Adipocyte (in vitro differentiated cells): ENCODE results near the gene TMEM135.
"Not testable (repeated sequence)": the region's sequence is repeated elsewhere in the genome, so short reads cannot be mapped to it uniquely, and the experiment has no call there.

ENCODE experiments used
- DNase-seq: peaks from one replicate; pipeline ENCODE4 v3.0.0-alpha.2; 2015; ENCODE audit warnings: low read depth
- H3K27me3 ChIP-seq: replicated peaks from 2 replicates; pipeline ENCODE4 v1.7.0; 2013; ENCODE audit warnings: mild to moderate bottlenecking, low read length, moderate library complexity; ENCODE audit not compliant: control insufficient read depth, insufficient read depth
- H3K36me3 ChIP-seq: 2 replicates; pipeline ENCODE4 v1.7.0; 2013; ENCODE audit warnings: low read length, mild to moderate bottlenecking, moderate library complexity; ENCODE audit not compliant: control insufficient read depth, insufficient read depth, severe bottlenecking
- H3K4me1 ChIP-seq: 2 replicates; pipeline ENCODE4 v1.7.0; 2013; ENCODE audit warnings: mild to moderate bottlenecking, low read length, moderate library complexity; ENCODE audit not compliant: control insufficient read depth, insufficient read depth
- H3K4me3 ChIP-seq: 2 replicates; pipeline ENCODE4 v1.7.0; 2013; ENCODE audit warnings: mild to moderate bottlenecking, low read length, moderate library complexity
- H3K9ac ChIP-seq: 2 replicates; pipeline ENCODE4 v1.7.0; 2013; ENCODE audit warnings: mild to moderate bottlenecking, low read length, moderate library complexity
- H3K9me3 ChIP-seq: 2 replicates; pipeline ENCODE4 v1.7.0; 2013; ENCODE audit warnings: mild to moderate bottlenecking, low read length, moderate library complexity; ENCODE audit not compliant: control insufficient read depth

The TMEM135 gene

DNA sequence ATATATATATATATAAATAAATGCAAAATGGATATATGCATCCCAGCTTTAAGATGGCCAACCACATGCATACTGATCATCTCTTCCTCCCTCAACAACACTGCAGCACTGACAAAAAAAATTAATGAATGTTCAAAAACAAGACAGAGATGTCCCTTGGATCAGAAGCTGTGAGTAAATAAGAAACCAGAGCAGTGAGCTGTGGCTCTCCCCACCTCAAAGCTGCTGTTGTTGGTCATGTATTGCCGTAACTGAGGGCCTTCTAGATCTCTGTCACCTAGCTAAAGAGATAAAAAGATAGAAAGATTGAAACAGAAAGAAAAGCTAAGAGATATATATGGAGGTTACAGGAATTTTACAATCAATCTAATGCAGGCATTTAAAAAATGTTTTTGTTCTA is 15.5 kb upstream of the TMEM135 start:
- Histone ChIP-seq H3K4me3 (no peak overlapping the region), H3K9ac (no peak overlapping the region), H3K36me3 (no peaks in the 10 kb centered on the region), H3K9me3 (no peaks in the 10 kb centered on the region), H3K27me3 (no peaks in the 10 kb centered on the region), H3K4me1 (peaks cover 6% of the 10 kb centered on the region)
- no peak for DNase-seq

DNA sequence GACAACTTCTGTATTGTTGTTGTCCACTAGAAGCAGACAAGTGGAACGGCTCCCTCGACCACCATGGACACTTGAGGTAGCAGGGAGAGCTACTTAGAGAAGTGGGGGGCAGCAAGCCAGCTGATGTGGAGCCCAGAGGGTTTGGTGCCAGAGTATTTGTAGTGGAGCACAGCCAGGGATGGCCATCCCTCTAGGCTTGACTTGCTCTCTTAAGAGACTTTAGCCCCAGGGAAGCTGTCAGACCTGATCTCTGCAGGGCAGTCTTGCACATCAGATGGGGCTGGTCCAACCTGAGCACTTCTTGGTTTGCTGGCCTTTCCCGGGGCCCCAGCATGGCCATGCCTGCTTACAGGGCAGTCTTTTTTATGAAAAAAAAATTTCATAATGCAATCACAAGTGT is 15.0 kb upstream of the TMEM135 start:
- Histone ChIP-seq H3K27me3 (no peaks in the 10 kb centered on the region), H3K9ac (no peak overlapping the region), H3K9me3 (no peaks in the 10 kb centered on the region), H3K4me1 (peaks cover 6% of the 10 kb centered on the region), H3K4me3 (no peak overlapping the region), H3K36me3 (no peaks in the 10 kb centered on the region)
- DNase-seq: no peak

DNA sequence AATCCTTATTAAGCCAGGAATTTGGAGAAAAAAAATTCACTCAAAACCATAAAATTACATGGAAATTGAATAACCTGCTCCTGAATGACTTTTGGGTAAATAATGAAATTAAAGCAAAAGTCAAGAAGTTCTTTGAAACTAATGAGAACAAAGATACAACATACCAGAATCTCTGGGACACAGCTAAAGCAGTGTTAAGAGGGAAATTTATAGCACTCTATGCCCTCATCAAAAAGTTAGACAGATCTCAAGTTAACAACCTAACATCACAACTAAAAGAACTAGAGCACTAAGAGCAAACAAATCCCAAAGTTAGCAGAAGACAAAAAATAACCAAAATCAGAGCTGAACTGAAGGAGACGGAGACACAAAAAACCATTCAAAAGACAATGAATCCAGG is 11.3 kb upstream of the TMEM135 start:
- not testable (repeated sequence) for H3K27me3 ChIP-seq, H3K9me3 ChIP-seq, H3K9ac ChIP-seq, H3K4me3 ChIP-seq, H3K36me3 ChIP-seq, DNase-seq
- H3K4me1 ChIP-seq: peaks cover 16% of the 10 kb centered on the region

GRCh38 chr11:87030458-87031054 is 7.2 kb upstream of the TMEM135 start:
- DNase-seq: no peak
- Histone ChIP-seq H3K4me3 (no peak overlapping the region), H3K36me3 (no peaks in the 10 kb centered on the region), H3K9ac (no peak overlapping the region), H3K4me1 (peaks cover 16% of the 10 kb centered on the region), H3K27me3 (no peaks in the 10 kb centered on the region), H3K9me3 (no peaks in the 10 kb centered on the region)

GRCh38 chr11:87031433-87032170 is 6.1 kb upstream of the TMEM135 start:
- H3K27me3 ChIP-seq: no peaks in the 10 kb centered on the region
- no peak overlapping the region for H3K9ac ChIP-seq
- H3K4me3 ChIP-seq: no peak overlapping the region
- H3K36me3 ChIP-seq: no peaks in the 10 kb centered on the region
- H3K4me1 ChIP-seq: peaks cover 18% of the 10 kb centered on the region
- H3K9me3 ChIP-seq: no peaks in the 10 kb centered on the region
- no peak for DNase-seq

DNA sequence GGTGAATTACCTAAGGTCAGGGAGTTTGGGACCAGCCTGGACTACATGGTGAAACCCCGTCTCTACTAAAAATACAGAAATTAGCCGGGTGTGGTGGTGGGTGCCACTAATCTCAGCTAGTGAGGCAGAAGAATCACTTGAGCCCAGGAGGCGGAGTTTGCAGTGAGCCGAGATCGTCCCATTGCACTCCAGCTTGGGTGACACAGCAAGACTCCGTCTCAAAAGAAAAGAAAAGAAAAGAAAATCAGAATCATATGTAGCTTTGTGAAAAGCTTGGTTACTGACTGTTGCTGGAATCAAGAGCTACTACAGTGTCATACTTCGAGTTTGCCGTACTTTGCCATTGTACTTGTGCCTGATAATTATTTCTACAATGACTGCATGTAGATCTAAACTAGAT is 4.2 kb upstream of the TMEM135 start:
- Histone ChIP-seq H3K27me3 (no peaks in the 10 kb centered on the region), H3K9ac (no peak overlapping the region), H3K9me3 (no peaks in the 10 kb centered on the region), H3K4me3 (no peak overlapping the region), H3K36me3 (no peaks in the 10 kb centered on the region), H3K4me1 (peaks cover 23% of the 10 kb centered on the region)
- no peak for DNase-seq

DNA sequence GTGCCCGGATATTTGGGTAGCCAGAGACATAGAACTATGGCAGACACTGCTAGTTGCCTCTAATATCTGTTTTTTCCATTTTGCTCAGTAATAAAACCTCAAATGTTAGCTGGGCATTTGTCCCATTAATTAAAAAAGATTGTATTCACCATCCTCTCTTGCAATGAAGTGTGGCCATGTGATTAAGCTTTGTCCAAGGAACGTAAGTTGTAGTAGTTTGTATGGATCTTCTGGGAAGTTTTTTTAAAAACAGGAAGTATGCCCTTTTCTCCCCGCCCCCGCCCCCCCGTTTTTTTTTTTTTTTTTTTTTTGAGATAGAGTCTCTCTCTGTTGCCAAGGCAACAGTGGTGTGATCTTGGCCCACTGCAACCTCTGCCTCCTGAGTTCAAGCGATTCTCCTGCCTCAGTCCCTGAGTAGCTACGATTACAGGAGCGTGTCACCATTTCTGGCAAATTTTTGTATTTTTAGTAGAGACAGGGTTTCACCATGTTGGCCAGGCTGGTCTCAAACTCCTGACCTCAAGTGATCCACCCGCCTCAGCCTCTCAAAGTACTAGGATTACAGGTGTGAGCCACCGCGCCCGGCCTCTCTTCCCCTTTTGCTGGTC is 1.7 kb upstream of the TMEM135 start:
- no peak for DNase-seq
- no peak overlapping the region for H3K4me3 ChIP-seq

GRCh38 chr11:87036756-87037449 is 831 bp upstream of the TMEM135 start:
- no peaks in the 10 kb centered on the region for H3K9me3 ChIP-seq
- H3K9ac ChIP-seq: peak overlapping the region; percentile 94
- H3K4me1 ChIP-seq: peaks cover 37% of the 10 kb centered on the region
- H3K36me3 ChIP-seq: no peaks in the 10 kb centered on the region
- DNase-seq: no peak
- peak overlapping the region; percentile 90 for H3K4me3 ChIP-seq
- H3K27me3 ChIP-seq: no peaks in the 10 kb centered on the region

More for the DNA sequence above, 1.7 kb upstream of the TMEM135 start:
- Histone ChIP-seq H3K27me3 (no peaks in the 10 kb centered on the region), H3K36me3 (no peaks in the 10 kb centered on the region), H3K9me3 (no peaks in the 10 kb centered on the region), H3K9ac (peak overlapping the region; percentile 94), H3K4me1 (peaks cover 29% of the 10 kb centered on the region)

DNA sequence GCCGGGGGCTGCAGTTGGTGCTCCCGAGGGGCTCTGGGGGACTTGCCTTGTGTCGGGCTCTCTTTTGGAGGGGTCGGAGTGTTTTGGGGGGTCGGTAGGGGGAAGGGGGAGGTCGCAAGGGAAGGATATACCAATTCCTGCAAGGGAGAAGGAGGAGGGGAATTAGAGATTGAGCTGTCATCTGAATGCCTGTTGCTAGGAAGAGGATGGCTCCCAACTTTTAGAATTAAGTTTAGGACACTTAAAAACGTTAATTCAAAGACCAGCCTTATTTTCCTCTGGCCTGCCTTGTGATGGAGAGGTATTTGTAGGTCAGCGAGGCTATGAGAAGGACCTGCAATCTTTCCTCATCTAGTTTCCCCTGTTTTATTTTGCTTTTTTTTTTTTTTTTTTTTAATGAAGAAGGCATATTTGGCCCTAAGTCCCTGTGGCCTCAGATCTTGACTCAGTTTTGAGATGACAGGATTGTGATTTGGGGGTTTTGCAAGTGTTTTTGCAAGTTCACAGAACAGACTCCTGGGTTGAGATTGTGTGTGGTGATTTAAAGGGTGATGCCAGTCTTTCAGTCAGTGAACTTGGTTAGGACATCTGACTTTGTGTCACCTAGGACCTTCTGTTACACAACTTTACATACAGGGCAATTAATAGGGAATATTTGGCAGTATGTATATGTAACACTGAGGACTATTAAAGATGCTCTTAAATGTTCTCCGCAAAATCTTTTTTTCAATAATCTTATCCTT is 672 bp downstream of the TMEM135 start:
- DNase-seq: peak; percentile 29
- H3K36me3 ChIP-seq: peaks cover 5% of the 10 kb centered on the region
- peak overlapping the region; percentile 90 for H3K4me3 ChIP-seq
- H3K27me3 ChIP-seq: no peaks in the 10 kb centered on the region
- no peaks in the 10 kb centered on the region for H3K9me3 ChIP-seq
- H3K4me1 ChIP-seq: peaks cover 37% of the 10 kb centered on the region
- H3K9ac ChIP-seq: peak overlapping the region; percentile 94

- Histone ChIP-seq H3K27me3 (no peaks in the 10 kb centered on the region), H3K4me3 (peak overlapping the region; percentile 90), H3K9me3 (no peaks in the 10 kb centered on the region), H3K36me3 (peaks cover 12% of the 10 kb centered on the region), H3K9ac (peak overlapping the region; percentile 94), H3K4me1 (peaks cover 37% of the 10 kb centered on the region)
- peak; percentile 63 for DNase-seq
Measured at GRCh38 chr11:87039371-87039770, 1.6 kb downstream of the TMEM135 start.

- no peak overlapping the region for H3K4me3 ChIP-seq
Measured at GRCh38 chr11:87043894-87044293, 6.2 kb downstream of the TMEM135 start.

More at GRCh38 chr11:87043894-87044293, 6.2 kb downstream of the TMEM135 start:
- H3K27me3 ChIP-seq: no peaks in the 10 kb centered on the region
- H3K9me3 ChIP-seq: no peaks in the 10 kb centered on the region
- H3K9ac ChIP-seq: no peak overlapping the region
- no peak for DNase-seq
- peaks cover 27% of the 10 kb centered on the region for H3K36me3 ChIP-seq
- peaks cover 25% of the 10 kb centered on the region for H3K4me1 ChIP-seq
